NAMALWA (cell line): ENCODE results near the gene OR52I1.

Source experiments
- DNase-seq: peaks from one replicate; pipeline ENCODE4 v3.0.0-alpha.2; 2015; ENCODE audit warnings: low spot score

The OR52I1 gene, protein sequence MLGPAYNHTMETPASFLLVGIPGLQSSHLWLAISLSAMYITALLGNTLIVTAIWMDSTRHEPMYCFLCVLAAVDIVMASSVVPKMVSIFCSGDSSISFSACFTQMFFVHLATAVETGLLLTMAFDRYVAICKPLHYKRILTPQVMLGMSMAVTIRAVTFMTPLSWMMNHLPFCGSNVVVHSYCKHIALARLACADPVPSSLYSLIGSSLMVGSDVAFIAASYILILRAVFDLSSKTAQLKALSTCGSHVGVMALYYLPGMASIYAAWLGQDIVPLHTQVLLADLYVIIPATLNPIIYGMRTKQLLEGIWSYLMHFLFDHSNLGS

DNA sequence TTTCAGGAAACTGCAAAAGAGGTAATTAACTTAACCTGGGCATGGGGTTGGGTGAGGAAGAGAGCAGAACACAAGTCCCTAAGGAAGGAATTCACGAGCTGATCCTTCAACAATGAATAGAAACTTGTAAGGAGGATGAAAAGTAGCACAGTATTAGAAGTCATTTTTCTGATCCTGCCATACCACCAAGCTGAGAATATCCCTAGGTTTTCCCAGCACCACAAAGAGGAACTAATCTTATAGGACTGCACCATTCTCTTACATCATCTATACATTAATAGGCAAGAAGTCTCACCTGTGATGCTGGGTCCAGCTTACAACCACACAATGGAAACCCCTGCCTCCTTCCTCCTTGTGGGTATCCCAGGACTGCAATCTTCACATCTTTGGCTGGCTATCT is at the start of gene OR52I1:
TSS of gene OR52I1 (plus strand) at position 301 of the 400 bp plus-strand sequence. CDS start at position 301, 0 bp downstream.
- no peak for DNase-seq

DNA sequence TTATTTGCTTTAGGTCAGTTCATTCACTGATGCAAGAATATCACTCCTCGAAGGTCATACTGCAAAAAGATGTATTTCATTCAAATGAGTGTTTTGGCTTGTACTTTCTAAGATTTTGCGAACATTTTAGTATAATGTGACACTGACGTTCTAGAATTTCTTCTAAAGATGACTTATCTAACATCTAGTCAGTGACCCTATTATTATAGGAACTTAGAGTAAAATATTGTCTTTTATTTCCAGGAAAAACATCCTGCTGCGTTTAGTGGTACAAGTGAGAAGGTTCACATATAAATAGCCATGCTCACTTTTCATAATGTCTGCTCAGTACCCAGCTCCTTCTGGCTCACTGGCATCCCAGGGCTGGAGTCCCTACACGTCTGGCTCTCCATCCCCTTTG is 48.9 kb upstream of the OR52I1 start, which contains the start of gene OR52M1:
TSS of gene OR52M1 (plus strand) at position 301 of the 400 bp plus-strand sequence. CDS start at position 301, 0 bp downstream.
- no peak for DNase-seq

DNA sequence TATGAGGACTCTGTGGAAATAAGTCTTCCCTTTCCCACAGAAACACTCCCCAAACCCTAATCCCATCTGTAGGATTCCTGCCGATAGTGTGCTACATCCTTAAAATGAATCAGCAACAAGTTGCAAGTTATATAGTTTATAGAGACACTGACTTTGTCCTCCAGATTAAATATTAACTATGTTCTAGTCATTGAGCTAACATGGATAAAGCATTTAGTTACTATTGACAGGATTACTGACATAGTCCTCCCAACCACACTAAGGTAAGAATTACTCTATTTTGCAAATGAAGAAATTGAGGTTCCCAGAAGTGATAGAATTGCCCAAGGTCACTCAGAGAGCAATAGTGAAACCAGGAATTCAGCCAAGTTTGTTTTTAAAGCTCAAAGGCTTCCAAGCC is 47.0 kb upstream of the OR52I1 start:
- DNase-seq, result no peak

DNA sequence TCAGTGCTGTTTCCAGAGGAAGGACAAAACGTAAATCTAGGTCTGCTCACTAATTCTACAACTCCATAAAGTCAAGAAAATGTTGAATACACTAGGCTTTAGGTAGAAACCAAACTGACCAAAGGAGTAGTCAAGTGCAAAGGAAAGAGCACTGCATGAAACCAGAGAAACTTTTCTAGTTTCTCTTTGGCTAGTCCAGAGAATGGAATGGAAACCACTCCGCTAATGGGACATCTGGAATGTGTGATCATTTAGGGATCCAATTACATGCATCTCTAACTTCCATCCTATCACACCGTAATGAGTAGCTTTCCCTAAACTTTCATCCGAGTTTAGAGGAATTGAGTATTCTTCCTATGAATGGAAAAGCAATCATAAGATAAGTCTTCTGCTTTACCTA is 46.4 kb upstream of the OR52I1 start:
- no peak for DNase-seq

DNA sequence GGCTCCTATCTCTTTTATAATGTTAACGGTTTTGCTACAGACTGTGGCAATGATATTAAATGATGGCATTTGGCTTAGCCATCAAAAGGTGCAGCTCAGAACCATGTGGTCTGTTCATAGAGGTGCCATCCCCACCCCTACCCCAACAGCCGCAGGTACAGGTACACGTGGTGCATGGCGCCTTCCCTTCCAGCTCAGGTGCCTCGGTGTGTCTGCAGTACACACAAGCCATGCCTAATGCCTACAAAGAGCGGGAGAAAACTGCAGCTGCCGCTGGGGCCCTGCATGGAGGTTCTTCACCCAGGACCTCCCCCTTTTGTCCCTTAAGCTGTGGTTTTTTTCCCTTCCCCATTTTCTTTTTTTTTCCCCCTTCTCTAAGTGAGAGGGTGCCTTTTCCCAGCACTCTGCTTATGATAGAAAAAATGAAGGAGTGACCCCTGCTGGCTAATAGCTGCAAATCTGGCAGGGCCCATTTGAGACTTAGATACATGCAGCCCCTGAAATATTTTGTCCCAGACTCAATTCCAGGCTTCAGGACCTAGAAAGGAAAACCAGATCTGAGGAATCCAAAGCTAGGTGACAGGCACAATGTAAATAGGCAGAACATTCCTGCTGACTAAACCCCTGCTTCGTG is 42.4 kb upstream of the OR52I1 start:
- peak; percentile 19 for DNase-seq

DNA sequence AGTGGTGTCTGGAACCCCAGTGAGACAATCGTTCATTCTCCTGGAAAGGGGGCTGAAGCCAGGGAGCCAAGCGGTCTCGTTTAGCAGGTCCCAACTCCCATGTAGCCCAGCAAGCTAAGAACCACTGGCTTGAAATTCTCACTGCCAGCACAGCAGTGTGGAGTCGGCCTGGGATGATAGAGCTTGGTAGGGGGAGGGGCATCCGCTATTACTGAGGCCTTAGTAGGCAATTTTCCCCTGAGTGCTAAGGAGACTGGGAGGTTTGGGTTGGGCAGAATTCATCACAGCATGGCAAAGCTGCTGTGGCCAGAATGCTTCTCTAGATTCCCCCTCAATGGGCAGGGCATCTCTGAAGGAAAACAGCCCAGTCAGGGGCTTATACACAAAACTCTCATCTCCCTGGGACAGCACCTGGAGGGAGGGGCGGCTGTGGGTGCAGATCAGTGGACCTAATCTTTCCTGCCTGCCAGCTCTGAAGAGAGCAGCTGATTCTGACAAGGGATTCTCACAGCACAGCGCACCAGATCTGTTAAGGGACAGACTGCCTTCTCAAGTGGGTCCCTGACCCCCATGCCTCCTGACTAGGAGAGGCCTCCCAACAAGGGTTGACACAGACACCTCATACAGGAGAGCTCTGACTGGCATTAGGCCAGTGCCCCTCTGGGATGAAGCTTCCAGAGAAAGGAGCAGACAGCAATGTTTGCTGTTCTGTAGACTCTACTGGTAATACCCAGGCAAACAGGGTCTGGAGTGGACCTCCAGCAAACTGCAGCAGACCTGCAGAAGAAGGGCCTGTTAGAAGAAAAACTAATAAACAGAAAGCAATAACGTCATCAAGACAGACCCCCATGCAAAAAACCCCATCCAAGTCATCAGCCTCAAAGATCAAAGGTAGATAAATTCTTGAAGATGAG is 34.1 kb upstream of the OR52I1 start:
- DNase-seq, result no peak

DNA sequence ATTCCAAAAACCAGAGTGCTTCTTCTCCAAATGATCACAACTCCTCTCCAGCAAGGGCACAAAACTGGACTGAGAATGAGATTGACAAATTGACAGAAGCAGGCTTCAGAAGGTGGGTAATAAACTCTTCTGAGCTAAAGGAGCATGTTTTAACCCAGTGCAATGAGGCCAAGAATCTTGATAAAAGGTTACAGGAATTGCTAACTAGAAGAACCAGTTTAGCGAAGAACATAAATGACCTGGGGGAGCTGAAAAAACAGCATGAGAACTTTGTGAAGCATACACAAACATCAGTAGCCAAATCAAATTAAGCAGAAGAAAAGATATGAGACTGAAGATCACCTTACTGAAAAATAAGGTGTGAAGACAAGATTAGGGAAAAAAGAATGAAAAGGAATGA is 33.4 kb upstream of the OR52I1 start:
- no peak for DNase-seq

DNA sequence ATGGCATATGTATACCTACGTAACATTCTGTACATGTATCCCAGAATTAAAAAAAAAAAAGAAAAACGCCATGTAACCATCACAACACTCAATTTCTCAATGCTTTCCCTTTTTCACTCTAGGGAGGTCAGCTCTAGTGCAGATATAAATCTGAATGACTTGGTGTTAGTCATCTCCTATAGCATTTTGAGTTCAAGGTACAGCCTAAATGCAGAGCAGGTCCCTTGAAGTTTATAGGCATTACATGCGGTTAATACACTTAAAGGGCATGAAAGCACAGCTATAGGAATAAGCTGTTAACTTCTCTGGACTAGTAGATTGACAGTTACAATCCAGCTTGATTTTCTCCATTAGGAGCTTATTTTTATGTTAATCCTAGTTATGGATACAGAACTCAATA is 28.5 kb upstream of the OR52I1 start:
- no peak for DNase-seq

DNA sequence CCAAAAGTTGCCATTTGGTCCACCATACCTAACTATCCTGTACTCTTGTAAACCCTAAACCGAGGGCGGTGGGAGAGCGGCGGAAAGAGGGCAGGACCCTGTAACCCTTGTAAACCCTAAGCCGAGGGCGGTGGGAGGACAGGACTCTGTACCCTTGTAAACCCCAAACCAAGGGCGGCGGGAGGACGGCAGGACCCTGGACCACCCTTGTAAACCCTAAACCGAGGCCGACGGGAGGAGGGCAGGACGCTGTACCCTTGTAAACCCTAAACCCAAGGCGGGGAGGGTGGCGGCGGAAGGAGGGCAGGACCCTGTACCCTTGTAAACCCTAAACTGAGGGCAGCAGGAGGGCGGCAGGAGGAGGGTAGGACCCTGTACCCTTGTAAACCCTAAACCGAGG is 24.8 kb upstream of the OR52I1 start:
- no peak for DNase-seq

DNA sequence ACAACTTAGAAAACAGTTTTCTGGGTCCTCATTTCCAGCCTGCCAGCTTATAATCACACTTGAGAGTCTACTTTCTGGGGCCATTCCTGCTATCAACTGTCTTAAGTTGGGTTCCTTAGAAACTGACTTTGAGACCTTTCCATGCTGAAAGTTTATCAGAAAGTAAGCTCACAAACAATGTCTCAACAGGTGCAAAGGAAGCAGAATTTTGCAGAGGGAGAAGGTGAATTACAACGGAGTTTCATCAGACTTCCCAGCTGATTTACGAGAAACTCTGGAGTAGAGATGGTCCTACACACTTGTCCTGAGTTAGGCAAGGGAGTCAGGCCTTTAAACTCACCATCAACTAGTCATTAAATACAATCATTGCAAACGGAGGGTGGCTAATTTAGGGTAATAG is 17.0 kb upstream of the OR52I1 start:
- DNase-seq, result no peak

DNA sequence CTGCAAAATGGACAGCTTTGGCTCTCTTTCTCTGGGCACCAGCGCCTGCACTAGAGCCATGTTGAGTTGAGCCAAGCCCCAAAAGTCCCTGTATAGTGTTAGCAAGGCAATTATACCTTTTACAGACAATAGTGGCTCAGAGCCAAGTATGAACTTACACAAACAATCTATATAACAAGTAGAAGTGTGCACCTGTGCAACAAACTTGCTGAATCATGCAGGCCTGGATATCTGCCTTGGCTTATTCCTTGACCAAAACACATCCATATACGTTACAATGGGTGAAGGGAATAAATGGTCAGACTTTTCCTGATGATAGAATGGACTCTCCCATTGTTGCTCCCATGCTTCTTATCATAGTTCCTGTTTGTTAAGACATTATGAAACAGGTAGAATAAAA is 16.1 kb upstream of the OR52I1 start:
- no peak for DNase-seq

DNA sequence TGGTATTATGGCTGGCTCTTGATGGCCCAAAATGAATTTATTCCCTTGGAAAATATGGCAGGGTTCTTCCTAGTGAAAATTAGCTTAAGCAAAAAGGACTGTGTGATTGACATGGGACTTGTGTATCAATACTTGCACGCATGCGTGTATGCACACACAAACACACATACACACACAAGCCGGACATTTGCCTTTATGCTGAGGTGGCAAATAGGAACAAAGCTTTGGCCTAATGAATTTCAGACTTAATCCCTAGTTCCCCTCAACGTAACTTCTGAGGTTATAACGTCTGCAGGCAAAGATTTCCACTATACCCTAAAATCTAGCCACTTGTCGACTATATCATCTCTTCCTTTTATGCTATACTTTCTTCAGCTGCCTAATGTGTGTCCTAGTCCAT is 15.2 kb upstream of the OR52I1 start:
- DNase-seq, result no peak

DNA sequence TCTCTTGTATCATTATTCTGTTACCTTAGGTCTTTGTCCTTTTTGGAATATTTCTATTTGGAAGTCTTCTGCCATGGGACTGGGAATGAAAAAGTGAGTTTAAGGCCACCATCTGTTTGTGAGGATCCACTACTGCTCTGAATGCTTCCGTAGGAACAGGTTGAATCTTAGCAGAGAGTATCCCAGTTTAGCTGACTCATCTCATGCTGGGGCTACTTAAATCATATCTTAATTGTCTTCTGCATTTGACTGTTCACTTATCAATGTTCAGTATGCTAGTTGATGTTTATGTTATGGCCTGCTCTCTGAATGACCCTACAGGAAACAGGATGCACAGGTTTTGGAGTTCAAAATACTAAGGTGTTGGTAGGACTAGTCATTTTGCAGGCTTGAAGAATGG is 13.7 kb upstream of the OR52I1 start:
- DNase-seq, result no peak

DNA sequence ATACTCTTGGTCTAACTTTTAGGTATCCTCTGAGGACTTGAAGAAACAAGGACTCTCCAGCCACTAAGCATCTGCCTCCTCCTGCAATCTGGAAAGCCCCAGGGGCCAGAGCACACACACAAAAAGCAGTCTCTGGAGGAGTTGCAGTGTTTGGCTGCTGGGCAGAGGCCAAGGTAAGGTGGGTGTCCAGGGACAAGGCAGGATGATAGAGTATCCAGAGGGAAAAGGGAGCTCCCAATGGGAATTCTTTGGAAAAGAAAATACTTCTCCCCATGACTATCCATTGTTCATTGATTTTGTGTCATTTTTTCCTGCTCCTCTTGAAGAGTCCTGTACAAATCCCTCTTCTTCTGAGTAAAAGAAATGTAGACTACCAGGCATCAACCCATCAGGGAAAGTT is 12.4 kb upstream of the OR52I1 start, which contains the start of gene OR52I2:
TSS of gene OR52I2 (plus strand) at position 301 of the 400 bp plus-strand sequence.
- DNase-seq, result no peak

DNA sequence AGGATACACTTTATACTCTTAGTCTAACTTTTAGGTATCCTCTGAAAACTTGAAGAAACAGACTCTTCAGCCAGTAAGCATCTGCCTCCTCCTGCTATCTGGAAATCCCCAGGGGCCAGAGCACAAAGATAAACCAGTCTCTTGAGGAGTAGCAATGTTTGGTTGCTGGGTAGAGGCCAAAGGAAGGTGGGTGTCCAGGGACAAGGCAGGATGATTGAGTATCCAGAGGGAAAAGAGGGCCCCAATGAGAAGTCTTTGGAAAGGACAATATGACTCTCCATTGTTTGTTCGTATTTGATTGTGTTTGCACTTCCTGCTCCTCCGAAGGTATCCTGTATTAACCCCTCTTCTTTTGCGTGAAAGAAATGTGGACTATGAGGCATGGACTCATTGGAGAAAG is 4.8 kb upstream of the OR52I1 start:
- no peak for DNase-seq

DNA sequence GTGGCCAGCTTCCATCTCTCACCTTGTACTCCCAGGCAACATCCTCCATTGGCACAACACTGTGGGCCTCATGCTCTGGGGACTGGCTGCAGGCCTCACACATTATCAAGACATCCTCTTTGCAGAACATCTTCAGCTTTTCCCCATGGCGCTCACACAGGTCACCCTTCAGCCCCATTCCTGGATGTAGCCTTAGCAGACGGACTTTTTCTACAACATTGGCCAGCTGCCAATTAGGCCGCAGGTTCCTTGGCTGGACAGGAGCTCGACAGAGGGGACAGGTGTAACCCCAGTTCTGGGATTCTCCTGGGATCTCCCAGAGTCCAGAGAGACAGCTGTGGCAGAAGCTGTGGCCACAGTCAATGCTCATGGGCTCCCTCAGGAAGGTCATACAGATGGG is 11.2 kb downstream of the OR52I1 start:
- no peak for DNase-seq

DNA sequence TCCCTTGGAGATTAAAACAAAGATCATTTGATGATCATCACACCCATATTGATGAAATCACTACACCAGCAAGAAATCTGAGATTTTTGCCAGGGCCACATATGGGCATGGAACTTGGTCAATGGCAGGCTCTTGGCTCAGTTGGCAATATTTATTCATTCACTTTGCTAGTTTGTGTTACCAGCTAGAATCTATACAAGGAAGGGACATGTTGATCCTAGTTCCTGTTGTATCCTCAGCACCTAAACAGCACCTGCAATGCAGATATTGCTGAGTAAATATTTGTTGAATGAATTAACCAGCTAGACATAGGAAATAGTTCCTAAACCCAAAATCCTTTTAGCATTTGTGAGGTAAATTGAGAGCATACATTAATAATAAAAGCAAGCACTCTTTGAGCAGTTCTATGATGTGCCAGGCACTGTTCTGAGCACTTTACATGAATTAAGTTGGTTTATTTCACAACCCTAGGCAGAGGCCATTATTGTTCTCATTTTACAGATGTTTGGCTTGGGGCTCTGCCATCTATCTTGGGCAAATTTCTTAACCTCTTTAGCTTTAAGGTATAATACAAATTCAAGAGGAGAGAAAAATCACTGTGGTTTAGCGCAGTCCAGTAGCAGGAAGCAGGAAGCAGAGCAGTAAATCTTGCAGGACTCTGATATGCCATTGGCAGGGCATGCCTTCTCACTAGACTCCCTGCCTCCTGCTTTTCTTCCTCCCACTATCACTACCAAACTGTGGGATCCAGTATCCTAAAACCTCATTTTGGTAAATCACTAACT is 12.6 kb downstream of the OR52I1 start:
- no peak for DNase-seq

DNA sequence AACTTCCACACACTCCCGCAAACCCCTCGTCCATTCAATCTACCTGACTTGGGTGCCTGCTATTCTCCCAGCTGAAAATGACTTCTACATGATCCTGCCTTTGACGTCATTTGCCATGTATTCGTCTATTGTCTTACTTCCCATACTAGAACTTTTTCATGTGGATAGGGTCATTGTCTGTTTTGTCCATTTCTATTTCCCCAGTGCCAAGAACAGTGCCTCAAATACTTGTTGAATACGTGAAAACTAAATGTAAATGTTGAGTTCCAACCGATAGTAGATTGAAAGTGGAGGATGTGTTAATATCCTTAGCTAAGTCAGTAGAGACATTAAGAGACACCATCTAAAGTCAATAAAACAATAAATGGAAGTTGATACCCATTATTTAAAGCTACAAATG is 13.3 kb downstream of the OR52I1 start:
- peak; percentile 7 for DNase-seq

DNA sequence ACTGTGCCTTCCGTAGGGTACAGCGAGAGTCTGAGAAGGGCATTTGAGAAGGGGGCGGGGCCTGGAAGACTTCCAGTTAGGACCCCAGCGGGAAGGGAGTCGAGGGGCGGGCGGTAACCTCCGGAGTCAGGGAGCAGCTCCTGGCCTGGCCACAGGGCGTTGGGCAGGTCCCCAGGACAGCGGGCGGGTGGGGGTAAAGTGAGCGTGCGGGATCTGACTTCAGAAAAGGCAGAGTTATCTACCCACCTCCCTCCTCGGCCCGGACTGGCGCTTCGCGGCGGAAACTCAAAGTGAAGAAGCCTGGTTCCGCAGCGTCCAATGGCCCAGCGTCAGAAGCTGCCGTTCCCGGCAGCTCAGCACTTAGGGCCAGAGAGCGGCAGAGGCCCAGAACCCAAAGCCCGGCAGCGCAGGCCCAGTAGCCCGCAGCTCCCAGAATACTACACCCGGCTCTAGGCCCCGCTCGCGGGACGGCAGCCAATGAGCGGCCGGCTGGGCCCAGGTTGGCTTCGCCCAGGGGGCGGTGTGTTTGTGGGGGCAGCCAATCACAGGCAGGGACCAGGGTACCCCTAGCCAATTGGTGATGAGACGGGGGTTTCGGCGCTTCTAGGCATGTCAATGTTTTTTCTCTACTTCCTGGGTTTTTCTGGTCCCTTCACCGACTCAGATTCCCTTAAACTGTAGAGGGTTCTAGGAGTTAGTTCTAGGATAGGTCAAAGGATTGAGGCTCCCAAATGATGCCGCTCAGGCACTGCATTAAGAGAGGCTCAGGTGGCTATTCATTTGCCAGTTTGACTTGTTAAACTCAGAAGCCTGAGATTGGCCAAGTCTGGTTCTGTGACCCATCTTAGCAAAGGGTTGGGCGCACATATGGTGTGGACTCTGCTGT is 14.2 kb downstream of the OR52I1 start, which contains the start of gene TRIM68:
TSS of gene TRIM68 (minus strand) at position 451 of the 886 bp plus-strand sequence. CDS start 2,727 bp downstream, outside the sequence.
- DNase-seq, result peak; percentile 96

DNA sequence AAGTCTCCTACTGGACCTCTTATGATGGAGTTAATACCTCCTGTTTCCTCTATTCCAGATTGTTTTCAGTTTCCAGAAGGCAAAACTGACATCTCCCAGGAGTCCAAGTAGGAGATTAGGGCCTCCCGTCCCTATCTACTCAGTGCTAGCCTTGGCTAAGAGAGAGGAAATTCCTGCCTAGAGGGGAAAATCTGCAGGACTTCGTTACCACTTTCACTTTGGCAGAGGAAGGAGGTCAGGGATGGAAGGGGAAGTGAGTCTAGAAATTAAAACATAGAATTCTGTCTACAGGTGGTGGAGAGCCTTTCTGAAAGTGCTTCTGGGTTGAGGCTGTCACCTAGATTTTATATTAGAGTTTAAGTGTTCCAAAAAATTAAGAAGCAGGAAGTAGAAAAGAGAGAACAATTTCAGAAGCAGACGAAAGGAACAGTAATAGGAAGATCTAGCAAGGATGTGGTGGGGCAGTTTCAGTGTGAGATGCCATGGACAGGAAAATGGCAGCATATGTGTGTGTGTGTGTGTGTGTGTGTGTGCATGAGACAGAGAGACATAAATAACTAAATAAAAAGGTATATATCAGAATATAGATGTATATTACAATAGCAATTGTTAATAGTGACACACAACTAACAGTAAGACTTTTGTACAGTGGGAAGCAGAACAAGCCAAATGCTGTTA is 16.6 kb downstream of the OR52I1 start:
- DNase-seq, result no peak
